WERI-Rb-1 (cell line): ENCODE measurements around the gene MYO7B.

Experiments used
- DNase-seq: peaks from one replicate; pipeline ENCODE4 v3.0.0-alpha.2; 2020
- H3K27ac ChIP-seq: fragments of 250-450 bp; sonication (Bioruptor Pico); 2 replicates; pipeline ENCODE4 v1.5.1; 2020; ENCODE audit warnings: mild to moderate bottlenecking, moderate library complexity
- H3K27me3 ChIP-seq: fragments of 250-450 bp; sonication (Bioruptor Pico); 2 replicates; pipeline ENCODE4 v1.5.1; 2021; ENCODE audit warnings: mild to moderate bottlenecking, low read depth, moderate library complexity; ENCODE audit not compliant: insufficient read depth, severe bottlenecking
- H3K36me3 ChIP-seq: fragments of 250-450 bp; sonication (Bioruptor Pico); 2 replicates; pipeline ENCODE4 v1.5.1; 2020; ENCODE audit warnings: mild to moderate bottlenecking, moderate library complexity
- H3K4me3 ChIP-seq: 2 replicates; pipeline ENCODE4 v1.5.1; 2011; ENCODE audit warnings: low read depth, mild to moderate bottlenecking, control low read depth, low read length
- H3K9me3 ChIP-seq: fragments of 250-450 bp; sonication (Bioruptor Pico); 2 replicates; pipeline ENCODE4 v1.5.1; 2021; ENCODE audit warnings: mild to moderate bottlenecking, moderate library complexity; ENCODE audit not compliant: severe bottlenecking
- CTCF ChIP-seq: IDR thresholded peaks from 2 replicates; pipeline ENCODE4 v1.5.1; 2011; ENCODE audit warnings: low read depth, mild to moderate bottlenecking, control low read depth, inconsistent platforms, low read length

MYO7B gene

DNA sequence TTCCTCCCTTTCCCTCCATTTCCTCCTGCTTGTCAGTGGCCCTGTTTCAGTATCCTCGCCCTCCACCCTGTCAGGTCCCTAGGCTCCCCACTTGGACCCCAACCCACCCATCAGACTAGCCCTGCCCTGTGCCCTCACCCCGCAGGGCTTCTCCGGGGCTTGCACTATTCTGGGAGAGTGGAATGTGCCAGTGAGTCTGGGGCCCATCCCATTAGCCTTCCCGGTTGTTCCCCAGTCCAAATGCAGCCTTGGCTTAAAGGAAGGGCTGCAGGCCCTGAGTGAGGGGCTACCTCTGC is 45.5 kb downstream of the MYO7B start:
- Histone ChIP-seq H3K36me3 (no peaks in the 10 kb centered on the region), H3K4me3 (no peak overlapping the region), H3K9me3 (no peaks in the 10 kb centered on the region), H3K27me3 (no peaks in the 10 kb centered on the region), H3K27ac (no peak overlapping the region)
- TF ChIP-seq CTCF = no peak
- no peak for DNase-seq

GRCh38 chr2:127581516-127582490 is 46.3 kb downstream of the MYO7B start:
- Histone ChIP-seq H3K9me3 (no peaks in the 10 kb centered on the region), H3K36me3 (no peaks in the 10 kb centered on the region), H3K27me3 (no peaks in the 10 kb centered on the region), H3K27ac (peak overlapping the region; percentile 59), H3K4me3 (no peak overlapping the region)
- DNase-seq = peak; percentile 70
- peak; percentile 66 for TF ChIP-seq CTCF

DNA sequence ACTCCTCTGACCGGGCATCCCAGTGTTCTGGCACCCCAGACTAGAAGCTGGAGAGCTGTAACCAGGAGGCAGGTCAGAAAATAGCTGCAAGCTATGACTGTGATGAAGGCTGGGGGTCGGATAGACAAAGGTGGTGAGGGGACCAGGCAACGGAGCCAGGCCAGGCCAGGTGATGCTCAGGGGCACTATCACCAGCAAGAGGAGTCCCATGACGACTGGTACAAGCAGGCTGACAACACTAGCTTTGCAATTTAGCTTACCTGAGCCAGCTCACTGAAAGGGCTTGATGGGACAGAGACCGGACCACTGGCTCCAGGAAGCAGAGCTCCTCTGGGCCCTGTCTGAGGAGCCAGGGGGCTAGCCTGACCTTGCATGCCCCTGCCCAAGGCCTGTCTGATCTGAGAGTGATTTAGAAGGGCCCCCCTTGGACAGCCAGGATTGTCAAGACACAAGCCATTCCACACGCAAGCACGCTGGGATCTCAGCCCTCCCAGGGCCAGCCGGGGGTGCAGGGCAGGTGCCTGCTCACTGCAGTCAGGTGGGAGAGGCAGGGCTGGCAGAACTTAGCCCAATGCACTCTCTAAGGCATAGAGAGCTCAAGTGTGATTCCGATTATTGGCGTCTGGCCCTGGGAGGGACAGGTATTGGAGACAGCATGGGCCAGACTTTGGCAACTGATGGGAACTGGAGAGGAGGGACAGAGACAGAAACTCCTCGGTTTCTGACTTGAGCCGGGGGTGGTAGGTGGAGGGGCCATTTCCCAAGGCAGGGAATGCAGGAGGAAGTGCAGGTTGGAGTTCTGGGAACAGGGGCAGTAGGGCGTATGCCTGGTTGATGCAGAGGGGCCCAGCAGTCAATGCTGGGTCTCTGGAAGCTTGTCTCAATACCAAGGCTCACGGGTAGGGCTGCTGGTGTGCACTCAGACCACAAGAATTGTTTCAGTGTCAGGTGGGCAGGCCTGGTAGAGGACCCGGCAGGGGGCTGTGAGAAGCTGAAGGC is 47.7 kb downstream of the MYO7B start:
- H3K36me3 ChIP-seq = no peaks in the 10 kb centered on the region
- H3K27me3 ChIP-seq = no peaks in the 10 kb centered on the region
- H3K4me3 ChIP-seq = no peak overlapping the region
- H3K27ac ChIP-seq = no peak overlapping the region; the same call in 1 of the 2 replicates
- no peak for DNase-seq
- TF ChIP-seq CTCF = no peak
- peaks cover 3% of the 10 kb centered on the region for H3K9me3 ChIP-seq

DNA sequence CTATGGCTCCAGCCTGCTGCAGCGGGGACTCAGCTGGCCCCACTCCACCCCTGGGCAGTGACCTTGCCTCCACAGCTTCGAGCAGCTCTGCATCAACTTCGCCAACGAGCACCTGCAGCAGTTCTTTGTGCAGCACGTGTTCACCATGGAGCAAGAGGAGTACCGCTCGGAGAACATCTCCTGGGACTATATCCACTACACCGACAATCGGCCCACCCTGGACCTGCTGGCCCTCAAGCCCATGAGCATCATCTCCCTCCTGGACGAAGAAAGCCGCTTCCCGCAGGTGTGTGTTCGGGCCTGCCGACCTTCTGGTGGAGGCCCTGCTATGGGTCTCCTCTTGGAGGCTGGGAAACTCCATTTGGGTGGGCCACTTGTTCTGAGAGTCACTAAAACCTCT is 48.6 kb downstream of the MYO7B start:
- peaks cover 3% of the 10 kb centered on the region for H3K9me3 ChIP-seq
- H3K4me3 ChIP-seq = no peak overlapping the region
- no peak for DNase-seq
- no peak for TF ChIP-seq CTCF
- no peak overlapping the region for H3K27ac ChIP-seq
- no peaks in the 10 kb centered on the region for H3K36me3 ChIP-seq
- no peaks in the 10 kb centered on the region for H3K27me3 ChIP-seq

DNA sequence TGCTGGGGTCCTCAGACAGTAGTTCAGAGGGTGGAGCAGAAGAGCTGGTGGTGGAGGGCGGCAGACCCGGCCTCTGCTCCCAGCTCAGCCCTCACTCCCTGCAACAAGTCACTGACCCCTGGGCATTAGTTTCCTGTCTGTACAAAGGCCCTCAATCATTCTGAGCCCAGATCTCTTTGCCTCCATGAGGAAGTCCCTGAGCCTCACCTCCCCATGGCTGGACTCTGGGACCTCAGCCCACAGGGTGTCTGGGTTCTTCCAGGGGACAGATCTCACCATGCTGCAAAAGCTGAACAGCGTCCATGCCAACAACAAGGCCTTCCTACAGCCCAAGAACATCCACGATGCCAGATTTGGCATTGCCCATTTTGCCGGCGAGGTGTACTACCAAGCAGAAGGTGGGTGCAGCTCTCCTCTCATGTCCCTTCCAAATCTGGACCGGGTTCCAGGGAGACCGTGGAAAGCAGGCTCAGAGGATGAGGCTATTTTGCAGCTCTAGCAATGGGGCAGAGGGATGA is 49.1 kb downstream of the MYO7B start:
- H3K9me3 ChIP-seq = peaks cover 3% of the 10 kb centered on the region
- no peak overlapping the region for H3K27ac ChIP-seq
- H3K4me3 ChIP-seq = no peak overlapping the region
- TF ChIP-seq CTCF = no peak
- DNase-seq = peak; percentile 0
- H3K36me3 ChIP-seq = no peaks in the 10 kb centered on the region
- H3K27me3 ChIP-seq = no peaks in the 10 kb centered on the region
